ENCODE results near the gene LMX1A.

Gene LMX1A

GRCh38 chr1:165218731-165219130 is 137.8 kb downstream of the LMX1A start:
- no peak for DNase-seq (ENCODE audit: low spot score)

- DNase-seq (ENCODE audit: low spot score), result no peak
Observed at GRCh38 chr1:165217958-165218357, 138.6 kb downstream of the LMX1A start.

- no peak for DNase-seq (ENCODE audit: low spot score)
Observed at GRCh38 chr1:165216254-165216653, 140.3 kb downstream of the LMX1A start.

- DNase-seq (ENCODE audit: low spot score), result no peak
Observed at GRCh38 chr1:165215676-165216075, 140.8 kb downstream of the LMX1A start.

- DNase-seq (ENCODE audit: low spot score), result no peak
Observed at GRCh38 chr1:165212229-165212628, 144.3 kb downstream of the LMX1A start.

GRCh38 chr1:165207853-165208515 is 148.5 kb downstream of the LMX1A start:
- DNase-seq (ENCODE audit: low spot score), result no peak

GRCh38 chr1:165205145-165205544 is 151.4 kb downstream of the LMX1A start:
- DNase-seq (ENCODE audit: low spot score), result no peak

GRCh38 chr1:165204548-165204947 is 152.0 kb downstream of the LMX1A start:
- DNase-seq (ENCODE audit: low spot score), result no peak

GRCh38 chr1:165191087-165191486 is 165.4 kb downstream of the LMX1A start:
- DNase-seq (ENCODE audit: low spot score), result no peak

- no peak for DNase-seq (ENCODE audit: low spot score)
Observed at GRCh38 chr1:165189913-165190312, 166.6 kb downstream of the LMX1A start.

GRCh38 chr1:165189011-165189410 is 167.5 kb downstream of the LMX1A start:
- no peak for DNase-seq (ENCODE audit: low spot score)

- no peak for DNase-seq (ENCODE audit: low spot score)
Observed at GRCh38 chr1:165187031-165188009, 169.2 kb downstream of the LMX1A start.

GRCh38 chr1:165185161-165185889 is 171.2 kb downstream of the LMX1A start:
- DNase-seq (ENCODE audit: low spot score), result no peak

- DNase-seq (ENCODE audit: low spot score), result no peak
Observed at GRCh38 chr1:165182975-165183374, 173.5 kb downstream of the LMX1A start.

- no peak for DNase-seq (ENCODE audit: low spot score)
Observed at GRCh38 chr1:165179306-165179705, 177.2 kb downstream of the LMX1A start.

- no peak for DNase-seq (ENCODE audit: low spot score)
Observed at GRCh38 chr1:165174491-165174890, 182.0 kb downstream of the LMX1A start.

GRCh38 chr1:165173818-165174217 is 182.7 kb downstream of the LMX1A start:
- DNase-seq (ENCODE audit: low spot score), result no peak

GRCh38 chr1:165173409-165173808 is 183.1 kb downstream of the LMX1A start:
- no peak for DNase-seq (ENCODE audit: low spot score)

- DNase-seq (ENCODE audit: low spot score), result no peak
Observed at GRCh38 chr1:165172666-165173065, 183.8 kb downstream of the LMX1A start.

- DNase-seq (ENCODE audit: low spot score), result no peak
Observed at GRCh38 chr1:165169729-165170128, 186.8 kb downstream of the LMX1A start.

GRCh38 chr1:165169028-165169427 is 187.5 kb downstream of the LMX1A start:
- no peak for DNase-seq (ENCODE audit: low spot score)

GRCh38 chr1:165168467-165168866 is 188.0 kb downstream of the LMX1A start:
- DNase-seq (ENCODE audit: low spot score), result no peak
